Loucy (cell line): ENCODE results near the gene PLPPR3.

Experiments used
- EZH2phosphoT487 ChIP-seq: fragments of 200-600 bp; IDR thresholded peaks from 2 replicates; pipeline ENCODE4 v1.6.1; 2018; ENCODE audit warnings: antibody characterized with exemption, mild to moderate bottlenecking, moderate library complexity, borderline replicate concordance
- TF ChIP-seq, protein P1 (sequence below): fragments of 200-600 bp; sonication (generic); conservative IDR thresholded peaks from 2 replicates; pipeline ENCODE4 v1.5.1; 2014; ENCODE audit warnings: mild to moderate bottlenecking, antibody characterized with exemption, low read length

- TF ChIP-seq EZH2phosphoT487: no peak
- TF ChIP-seq, protein P1, sequence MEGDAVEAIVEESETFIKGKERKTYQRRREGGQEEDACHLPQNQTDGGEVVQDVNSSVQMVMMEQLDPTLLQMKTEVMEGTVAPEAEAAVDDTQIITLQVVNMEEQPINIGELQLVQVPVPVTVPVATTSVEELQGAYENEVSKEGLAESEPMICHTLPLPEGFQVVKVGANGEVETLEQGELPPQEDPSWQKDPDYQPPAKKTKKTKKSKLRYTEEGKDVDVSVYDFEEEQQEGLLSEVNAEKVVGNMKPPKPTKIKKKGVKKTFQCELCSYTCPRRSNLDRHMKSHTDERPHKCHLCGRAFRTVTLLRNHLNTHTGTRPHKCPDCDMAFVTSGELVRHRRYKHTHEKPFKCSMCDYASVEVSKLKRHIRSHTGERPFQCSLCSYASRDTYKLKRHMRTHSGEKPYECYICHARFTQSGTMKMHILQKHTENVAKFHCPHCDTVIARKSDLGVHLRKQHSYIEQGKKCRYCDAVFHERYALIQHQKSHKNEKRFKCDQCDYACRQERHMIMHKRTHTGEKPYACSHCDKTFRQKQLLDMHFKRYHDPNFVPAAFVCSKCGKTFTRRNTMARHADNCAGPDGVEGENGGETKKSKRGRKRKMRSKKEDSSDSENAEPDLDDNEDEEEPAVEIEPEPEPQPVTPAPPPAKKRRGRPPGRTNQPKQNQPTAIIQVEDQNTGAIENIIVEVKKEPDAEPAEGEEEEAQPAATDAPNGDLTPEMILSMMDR: no peak
Measured at GRCh38 chr19:866769-867300, 45.1 kb upstream of the PLPPR3 start.
